BE2C (cell line): ENCODE results near the gene NRXN3.

Experiments
- DNase-seq: peaks from one replicate; pipeline ENCODE4 v3.0.0-alpha.2; 2020
- H3K27me3 ChIP-seq: fragments of 250-450 bp; sonication (Bioruptor Pico); 2 replicates; pipeline ENCODE4 v1.5.1; 2020; ENCODE audit warnings: mild to moderate bottlenecking
- H3K36me3 ChIP-seq: fragments of 250-450 bp; sonication (Bioruptor Pico); 2 replicates; pipeline ENCODE4 v1.5.1; 2020; ENCODE audit warnings: mild to moderate bottlenecking
- H3K4me1 ChIP-seq: fragments of 250-450 bp; sonication (Bioruptor Pico); 2 replicates; pipeline ENCODE4 v1.5.1; 2020
- H3K4me3 ChIP-seq: 2 replicates; pipeline ENCODE4 v1.5.1; 2011; ENCODE audit warnings: low read depth, low read length
- H3K9me3 ChIP-seq: fragments of 250-450 bp; sonication (Bioruptor Pico); 2 replicates; pipeline ENCODE4 v1.5.1; 2020
- CTCF ChIP-seq: IDR thresholded peaks from 2 replicates; pipeline ENCODE4 v1.5.1; 2012; ENCODE audit warnings: mild to moderate bottlenecking, low read depth, low read length

NRXN3 gene

DNA sequence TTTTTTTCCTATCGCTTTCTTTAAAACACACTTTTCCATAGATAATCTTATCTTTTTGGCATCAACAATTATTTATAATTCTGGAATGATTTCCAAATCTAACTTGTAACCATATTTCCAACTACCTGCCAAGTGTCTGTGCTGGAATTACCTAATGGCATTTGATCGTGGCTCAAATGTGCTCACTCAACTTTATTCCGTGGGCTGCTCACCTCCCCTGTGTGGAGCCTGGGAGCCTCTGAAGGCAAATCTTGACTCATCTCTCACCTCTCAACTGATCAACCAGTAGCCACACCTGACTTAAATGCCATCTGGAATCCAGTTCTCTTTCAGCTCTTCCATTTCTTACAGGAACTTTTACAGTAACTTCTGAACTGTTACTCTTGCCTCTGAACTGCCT lies 1432.6 kb downstream of the NRXN3 start:
- H3K27me3 ChIP-seq: no peaks in the 10 kb centered on the region
- H3K4me3 ChIP-seq: no peak overlapping the region
- H3K9me3 ChIP-seq: peaks cover 2% of the 10 kb centered on the region; the same call in 1 of the 2 replicates
- H3K36me3 ChIP-seq: no peaks in the 10 kb centered on the region
- DNase-seq: no peak
- no peaks in the 10 kb centered on the region for H3K4me1 ChIP-seq
- TF ChIP-seq CTCF: no peak

GRCh38 chr14:79605849-79606248 lies 1435.7 kb downstream of the NRXN3 start:
- Histone ChIP-seq H3K27me3 (no peaks in the 10 kb centered on the region), H3K36me3 (no peaks in the 10 kb centered on the region), H3K4me1 (no peaks in the 10 kb centered on the region), H3K9me3 (peaks cover 2% of the 10 kb centered on the region; the same call in 1 of the 2 replicates), H3K4me3 (no peak overlapping the region)
- DNase-seq: no peak
- no peak for TF ChIP-seq CTCF

- Histone ChIP-seq H3K9me3 (peaks cover 2% of the 10 kb centered on the region; the same call in 1 of the 2 replicates), H3K27me3 (no peaks in the 10 kb centered on the region; the same call in 1 of the 2 replicates), H3K4me1 (no peaks in the 10 kb centered on the region), H3K36me3 (no peaks in the 10 kb centered on the region), H3K4me3 (no peak overlapping the region)
- no peak for DNase-seq
- TF ChIP-seq CTCF: no peak
Measured at GRCh38 chr14:79608446-79608845, 1438.3 kb downstream of the NRXN3 start.

- Histone ChIP-seq H3K4me3 (no peak overlapping the region), H3K9me3 (no peaks in the 10 kb centered on the region), H3K4me1 (no peaks in the 10 kb centered on the region), H3K36me3 (no peaks in the 10 kb centered on the region), H3K27me3 (no peaks in the 10 kb centered on the region; the same call in 1 of the 2 replicates)
- no peak for DNase-seq
- no peak for TF ChIP-seq CTCF
Measured at GRCh38 chr14:79613625-79614024, 1443.5 kb downstream of the NRXN3 start.

DNA sequence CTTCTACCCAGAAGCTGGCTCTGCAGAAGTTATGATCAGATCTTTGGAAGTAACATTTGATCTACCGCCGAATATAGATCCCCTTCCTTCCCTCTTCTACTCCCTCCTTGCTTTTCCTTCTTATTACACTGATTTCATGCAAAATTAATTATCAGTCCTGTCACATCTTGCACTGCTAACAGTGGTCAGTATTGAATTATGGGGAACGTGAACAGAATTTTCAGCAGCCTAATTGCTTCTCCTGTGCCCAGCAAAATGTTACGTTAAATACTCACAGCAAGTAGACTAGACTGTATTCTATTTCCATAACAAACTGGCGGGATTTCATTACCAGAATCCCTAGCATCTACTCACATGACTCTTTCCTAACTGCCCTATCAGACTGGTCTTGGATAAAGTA lies 1444.3 kb downstream of the NRXN3 start:
- H3K36me3 ChIP-seq: no peaks in the 10 kb centered on the region
- H3K9me3 ChIP-seq: no peaks in the 10 kb centered on the region
- H3K4me3 ChIP-seq: no peak overlapping the region
- no peaks in the 10 kb centered on the region; the same call in 1 of the 2 replicates for H3K27me3 ChIP-seq
- no peak for DNase-seq
- TF ChIP-seq CTCF: no peak
- H3K4me1 ChIP-seq: no peaks in the 10 kb centered on the region

GRCh38 chr14:79627058-79627457 lies 1456.9 kb downstream of the NRXN3 start:
- no peaks in the 10 kb centered on the region for H3K36me3 ChIP-seq
- no peak for DNase-seq
- no peaks in the 10 kb centered on the region for H3K27me3 ChIP-seq
- H3K4me1 ChIP-seq: no peaks in the 10 kb centered on the region
- no peak for TF ChIP-seq CTCF
- no peaks in the 10 kb centered on the region for H3K9me3 ChIP-seq
- no peak overlapping the region for H3K4me3 ChIP-seq
